Tongue (tissue), 2 donors: ENCODE measurements around the gene RGS10. TPM values are rescaled to one million over a fixed set of nuclear protein-coding genes. Genes with fewer than 3 reads are reported as not detected.
"Not testable (repeated sequence)": the region's sequence is repeated elsewhere in the genome, so short reads cannot be mapped to it uniquely, and the experiment has no call there.

Source experiments
- DNase-seq: peaks from one replicate; pipeline ENCODE4 v3.0.0-alpha.2; 2015
- total RNA-seq: library from RNA; depleted of rRNA; stranded (reverse); fragments of >200 nt; gene quantifications from one replicate; pipeline ENCODE4 v1.2.3, GENCODE V29; 2014

RGS10 gene, protein sequence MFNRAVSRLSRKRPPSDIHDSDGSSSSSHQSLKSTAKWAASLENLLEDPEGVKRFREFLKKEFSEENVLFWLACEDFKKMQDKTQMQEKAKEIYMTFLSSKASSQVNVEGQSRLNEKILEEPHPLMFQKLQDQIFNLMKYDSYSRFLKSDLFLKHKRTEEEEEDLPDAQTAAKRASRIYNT
- total RNA-seq = 30.3 TPM

DNA sequence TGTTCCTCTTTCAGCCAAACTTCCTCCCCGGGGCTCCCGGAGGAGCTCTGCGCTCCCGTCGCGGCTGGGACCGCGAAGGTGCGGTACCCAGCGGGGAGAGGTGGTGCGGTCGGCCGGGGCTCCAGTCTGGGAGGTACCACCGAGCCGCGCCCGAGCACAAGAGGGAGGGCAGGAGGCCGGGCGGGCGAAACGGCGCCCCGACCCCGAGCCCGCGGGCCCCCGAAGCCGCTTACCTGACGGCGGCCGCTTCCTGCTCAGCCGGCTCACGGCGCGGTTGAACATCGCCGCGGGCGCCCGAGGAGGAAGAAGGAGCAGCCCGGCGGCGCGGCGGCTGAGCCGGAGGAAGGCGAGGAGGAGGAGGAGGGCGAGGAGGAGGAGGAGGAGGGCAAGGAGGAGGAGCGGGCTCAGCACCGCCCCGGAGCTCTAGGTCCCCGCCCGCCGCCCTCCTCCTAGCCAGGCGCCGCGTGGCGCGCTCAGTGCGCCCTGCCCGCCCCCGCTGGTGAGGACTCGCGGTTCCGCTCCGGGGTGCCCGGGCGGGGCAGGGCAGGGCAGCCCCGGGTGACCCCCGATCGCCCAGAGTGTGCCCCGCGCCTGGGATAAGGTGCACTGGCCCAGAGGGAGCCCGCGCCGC, at the start of gene RGS10:
TSS of gene RGS10 (minus strand) at position 363 of the 631 bp plus-strand sequence. CDS start at position 282, 81 bp downstream.
- DNase-seq = peak; percentile 73

DNA sequence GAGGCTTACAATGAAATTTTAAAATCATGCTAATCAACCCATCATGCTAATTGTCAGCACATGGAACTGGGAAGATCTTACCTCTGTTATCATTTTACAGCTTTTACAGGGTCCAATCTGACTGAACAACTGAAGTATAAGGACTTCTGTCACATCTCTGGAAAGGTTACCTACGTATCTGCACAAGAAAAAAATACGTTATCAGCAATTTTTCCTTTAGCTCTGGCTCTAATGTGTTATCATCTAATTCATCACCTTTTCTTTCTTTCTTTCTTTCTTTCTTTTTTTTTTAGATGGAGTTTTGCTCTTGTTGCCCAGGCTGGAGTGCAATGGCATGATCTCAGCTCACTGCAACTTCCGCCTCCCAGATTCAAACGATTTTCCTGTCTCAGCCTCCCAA, 45.6 kb upstream of the RGS10 start:
- no peak for DNase-seq

DNA sequence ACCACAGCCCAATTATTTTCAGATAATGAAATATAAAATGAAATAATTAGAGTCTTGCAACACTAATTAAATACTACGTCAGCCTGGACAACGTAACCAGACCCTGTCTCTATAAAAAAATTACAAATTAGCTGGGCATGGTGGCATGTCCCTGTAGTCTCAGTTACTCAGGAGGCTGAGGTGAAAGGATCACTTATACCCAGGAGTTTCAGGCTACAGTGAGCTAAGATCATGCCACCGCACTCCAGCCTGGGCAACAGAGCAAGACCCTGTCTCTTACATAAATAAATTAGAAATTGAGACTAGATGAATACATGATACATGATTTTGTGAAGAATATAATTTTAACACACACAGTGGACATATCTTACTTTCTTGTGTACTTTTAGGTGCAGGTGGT, 35.8 kb upstream of the RGS10 start:
- DNase-seq = no peak

DNA sequence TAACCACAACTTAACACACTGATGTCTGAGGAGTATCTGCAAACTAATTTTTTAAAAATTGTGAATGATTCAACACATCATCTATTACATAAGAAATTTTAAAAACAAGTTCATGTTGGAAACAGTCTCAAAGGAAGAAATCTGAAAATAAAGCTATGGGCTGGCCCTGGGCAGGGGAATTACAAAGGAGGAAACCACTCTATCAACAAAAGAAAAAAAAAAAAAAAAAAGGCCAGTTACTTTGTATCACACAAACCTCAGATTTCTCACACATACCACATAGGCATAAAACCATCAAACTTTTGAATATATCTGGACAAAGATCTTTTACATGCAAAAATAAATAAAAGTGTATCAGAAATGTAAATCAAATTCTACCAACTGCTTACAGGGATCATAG, 33.5 kb upstream of the RGS10 start:
- DNase-seq = no peak

DNA sequence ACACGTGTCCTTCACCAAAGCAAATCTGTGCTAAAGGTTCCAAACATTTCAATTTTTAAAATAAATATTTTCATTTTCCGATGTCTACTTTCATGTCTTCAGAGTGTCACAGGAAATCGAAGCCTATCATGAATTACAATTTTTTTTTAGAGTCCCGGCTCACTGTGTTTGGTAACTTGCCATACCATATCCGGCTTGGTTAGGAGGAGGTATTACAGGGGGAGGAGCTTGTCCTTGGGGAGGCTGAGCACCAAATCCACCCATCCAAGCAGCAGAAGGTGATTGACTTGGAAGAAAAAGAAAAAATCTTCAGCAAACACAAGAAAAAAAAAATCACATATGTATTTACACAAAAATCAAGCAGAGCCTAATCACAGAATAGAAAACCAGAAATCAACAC, 33.0 kb upstream of the RGS10 start:
- no peak for DNase-seq

DNA sequence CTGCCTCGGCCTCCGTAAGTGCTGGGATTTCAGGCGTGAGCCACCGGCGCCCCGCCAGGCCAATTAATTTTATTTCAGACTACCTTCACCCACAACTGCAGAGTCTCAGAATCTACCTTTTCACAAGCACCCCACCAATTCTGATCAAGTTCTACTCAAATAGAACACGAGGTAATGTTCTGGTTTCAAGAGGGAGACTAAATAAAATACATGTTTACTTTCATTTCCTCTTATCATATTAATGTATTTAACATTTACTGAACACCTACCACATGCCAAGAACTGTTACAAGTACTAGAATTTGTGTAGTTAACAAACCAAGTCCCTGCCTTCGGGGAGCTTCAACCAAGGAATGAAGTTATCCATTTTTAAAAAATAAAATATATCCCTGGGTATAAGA, 25.5 kb upstream of the RGS10 start:
- DNase-seq = no peak

DNA sequence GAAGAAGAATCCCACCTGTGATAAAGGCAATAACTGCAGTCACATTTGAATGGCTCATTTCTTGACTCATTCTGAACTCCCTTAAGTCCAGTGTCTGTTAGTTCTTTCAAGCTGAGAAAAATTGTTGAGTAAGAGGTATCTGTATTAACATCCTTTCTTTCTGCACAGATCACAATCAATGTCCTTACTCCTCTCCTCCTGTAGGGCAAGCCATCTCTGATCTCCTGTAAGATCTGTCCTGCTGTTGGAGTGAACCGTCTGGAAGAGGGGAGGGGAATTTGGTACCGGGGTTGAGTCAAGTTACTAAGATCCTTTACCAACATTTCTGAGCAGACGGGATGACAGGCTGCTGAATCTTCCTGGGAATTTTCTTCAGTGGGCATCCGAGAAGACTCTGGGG, 19.6 kb upstream of the RGS10 start:
- no peak for DNase-seq

DNA sequence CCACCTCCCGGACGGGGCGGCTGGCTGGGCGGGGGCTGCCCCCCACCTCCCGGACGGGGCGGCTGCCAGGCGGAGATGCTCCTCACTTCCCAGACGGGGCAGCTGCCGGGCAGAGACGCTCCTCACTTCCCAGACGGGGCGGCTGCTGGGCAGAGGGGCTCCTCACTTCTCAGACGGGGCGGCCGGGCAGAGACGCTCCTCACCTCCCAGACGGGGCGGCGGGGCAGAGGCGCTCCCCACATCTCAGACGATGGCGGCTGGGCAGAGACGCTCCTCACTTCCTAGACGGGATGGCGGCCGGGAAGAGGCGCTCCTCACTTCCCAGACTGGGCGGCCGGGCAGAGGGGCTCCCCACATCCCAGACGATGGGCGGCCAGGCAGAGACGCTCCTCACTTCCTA, 17.0 kb upstream of the RGS10 start:
- not testable (repeated sequence) for DNase-seq

DNA sequence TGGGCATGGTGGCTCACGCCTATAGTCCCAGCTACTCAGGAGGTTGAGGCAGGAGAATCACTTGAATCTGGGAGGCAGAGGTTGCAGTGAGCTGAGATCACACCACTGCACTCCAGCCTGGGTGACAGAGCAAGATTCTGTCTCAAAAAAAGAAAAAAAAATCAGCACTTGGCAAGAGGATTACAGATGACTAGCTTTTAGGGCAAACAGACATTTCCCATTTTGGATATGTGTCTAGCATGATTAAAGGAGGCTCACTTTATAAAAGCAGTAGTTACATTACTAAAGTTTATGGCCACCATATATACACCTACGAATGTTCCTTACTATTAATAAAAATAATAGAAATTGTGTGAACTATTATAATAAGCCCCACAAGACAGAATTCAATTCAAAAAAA, 13.6 kb upstream of the RGS10 start:
- DNase-seq = not testable (repeated sequence)

DNA sequence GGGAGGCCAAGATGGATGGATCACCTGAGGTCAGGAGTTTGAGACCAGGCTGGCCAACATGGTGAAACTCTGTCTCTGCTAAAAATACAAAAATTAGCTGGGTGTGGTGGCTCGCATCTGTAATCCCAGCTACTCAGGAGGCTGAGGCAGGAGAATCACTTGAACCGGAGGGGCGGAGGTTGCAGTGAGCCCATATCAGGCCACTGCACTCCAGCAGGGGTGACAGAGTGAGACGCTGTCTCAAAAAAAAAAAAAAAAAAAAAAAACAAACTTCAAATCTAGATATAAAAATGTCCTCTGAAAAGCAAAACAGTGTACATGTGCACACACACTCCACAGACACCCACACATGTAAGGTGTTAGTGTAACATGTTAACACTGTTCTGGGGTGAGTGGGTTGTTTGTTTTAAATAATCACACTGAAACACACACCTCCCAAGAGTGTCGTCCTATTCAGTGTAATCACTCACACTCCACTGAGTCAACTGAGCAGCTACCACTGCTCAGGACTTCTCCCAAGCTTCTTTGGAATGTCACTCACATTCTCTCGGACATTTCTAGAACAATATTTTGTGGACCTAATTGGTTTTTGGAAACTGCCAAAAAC, 12.8 kb upstream of the RGS10 start:
- no peak for DNase-seq

DNA sequence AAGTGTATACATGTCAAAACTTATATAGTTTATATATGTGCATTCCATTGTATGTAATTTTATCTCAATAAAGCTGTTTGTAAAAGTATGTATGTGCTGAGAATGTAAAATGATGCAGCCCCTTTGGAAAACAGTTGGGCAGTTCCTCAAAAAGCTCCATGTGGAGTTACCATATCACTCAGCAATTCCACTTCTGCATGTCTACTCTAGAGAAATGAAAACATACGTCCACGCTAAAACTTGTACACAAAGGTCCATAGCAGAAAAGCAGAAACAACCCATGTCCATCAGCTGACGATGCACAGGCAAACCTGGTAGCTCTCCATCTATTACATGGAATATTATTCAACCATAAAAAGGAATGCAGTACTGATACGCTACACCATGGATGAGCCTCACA, 8.3 kb upstream of the RGS10 start:
- DNase-seq = no peak

DNA sequence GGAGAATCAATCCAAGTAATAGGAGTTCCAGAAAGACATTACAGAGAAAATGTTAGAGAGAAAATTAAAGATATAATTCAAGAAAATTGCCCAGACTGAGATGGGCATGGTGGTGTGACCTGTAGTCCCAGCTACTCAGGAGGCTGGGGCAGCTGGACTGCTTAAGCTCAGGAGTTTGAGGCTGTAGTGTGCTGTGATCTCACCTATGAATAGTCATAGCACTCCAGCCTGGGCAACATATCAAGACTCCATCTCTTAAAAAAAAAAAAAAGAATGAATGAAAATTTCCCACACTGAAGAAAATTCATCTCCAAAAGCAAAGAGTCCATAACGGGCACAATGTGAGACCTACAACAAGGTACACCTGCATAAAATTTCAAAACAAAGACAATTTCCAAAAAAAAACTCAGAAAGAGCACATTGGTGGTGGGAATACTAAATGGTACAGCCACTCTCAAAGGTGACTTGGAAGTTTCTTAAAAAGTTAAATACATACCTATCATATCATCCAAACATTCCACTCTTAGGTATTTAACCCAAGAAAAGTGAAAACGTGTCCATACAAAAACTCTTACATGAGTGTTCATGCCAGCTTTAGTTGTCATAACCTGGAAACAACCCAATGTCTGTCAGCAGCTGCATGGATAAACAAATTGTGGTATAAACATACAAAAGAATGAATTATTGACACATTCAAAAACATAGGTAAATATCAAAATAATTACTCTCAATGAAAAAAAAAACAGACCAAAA, 6.9 kb upstream of the RGS10 start:
- DNase-seq = no peak

DNA sequence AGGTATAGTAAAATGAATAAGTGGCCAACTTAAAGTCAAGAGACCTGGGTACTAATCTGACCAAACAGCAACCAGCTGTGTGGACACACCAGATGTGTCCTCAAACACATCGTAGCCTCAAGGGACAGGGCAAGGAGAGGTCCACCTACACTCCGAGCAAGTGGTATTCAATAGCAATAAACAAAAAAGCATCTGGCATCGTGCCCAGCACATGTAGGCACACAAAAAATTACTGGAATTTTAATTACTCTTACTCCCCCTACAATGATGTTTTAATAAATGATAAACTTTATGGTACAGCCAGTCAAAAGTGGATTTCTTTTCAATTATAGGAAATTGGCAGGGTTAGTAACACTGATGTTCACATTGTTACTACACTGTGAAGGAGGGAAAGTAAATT, 3.5 kb upstream of the RGS10 start:
- no peak for DNase-seq

DNA sequence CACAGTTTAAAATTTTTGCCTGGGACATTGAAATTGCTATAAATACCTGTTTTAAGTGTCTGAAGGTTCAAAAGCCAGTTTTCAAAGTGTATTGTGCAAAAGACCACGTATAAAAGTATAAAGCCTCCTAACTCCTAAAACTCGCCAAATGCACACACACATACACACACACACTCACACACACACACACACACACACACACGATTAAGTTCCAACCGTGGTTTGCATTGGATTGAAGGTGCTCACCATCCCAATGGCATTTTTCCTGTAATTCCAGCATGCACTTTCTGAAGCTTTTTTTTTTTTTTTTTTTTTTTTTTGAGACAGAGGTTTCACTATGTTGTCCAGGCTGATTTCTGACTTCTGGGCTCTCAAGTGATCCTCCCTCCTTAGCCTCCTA, 2.8 kb upstream of the RGS10 start:
- DNase-seq = no peak

DNA sequence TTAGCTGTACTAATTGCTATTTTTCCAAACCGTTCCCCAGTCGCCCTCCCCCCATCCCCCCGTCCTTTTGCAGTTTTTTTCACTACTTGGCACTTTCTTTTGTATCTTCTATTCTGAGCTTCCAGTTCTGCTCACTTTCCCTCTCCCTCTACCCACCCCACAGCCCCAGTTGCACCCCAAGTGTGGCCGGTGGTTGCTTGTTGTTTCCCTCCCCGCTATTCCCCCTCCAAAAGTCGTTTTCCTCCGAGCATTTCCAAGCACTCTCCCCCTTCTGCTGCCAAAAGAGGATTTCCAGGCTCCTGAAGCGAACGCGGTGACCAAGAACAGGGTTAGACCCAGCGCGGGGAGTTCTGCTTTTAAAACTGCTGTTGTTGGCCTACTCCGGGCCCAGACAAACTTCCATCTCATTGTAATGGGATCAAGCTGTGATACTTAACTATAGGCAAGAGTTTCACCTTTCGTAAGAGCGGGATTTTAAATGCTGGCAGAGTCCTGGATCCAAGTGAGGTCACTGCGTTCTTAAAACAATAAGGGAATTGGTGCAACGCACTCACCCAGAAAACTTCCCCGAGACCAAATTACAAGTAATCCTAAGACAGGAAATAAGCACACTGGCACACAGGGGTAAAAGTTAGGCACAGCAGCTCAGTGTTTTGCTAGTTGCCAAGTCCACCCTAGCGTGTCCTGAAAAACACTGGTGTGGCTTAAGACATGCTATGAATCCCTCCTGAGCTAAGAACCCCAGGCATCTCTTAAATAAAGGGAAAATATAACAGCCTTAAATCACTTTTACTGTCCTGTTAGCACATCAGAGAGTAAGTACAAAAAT, 1.5 kb upstream of the RGS10 start:
- DNase-seq = peak; percentile 56

DNA sequence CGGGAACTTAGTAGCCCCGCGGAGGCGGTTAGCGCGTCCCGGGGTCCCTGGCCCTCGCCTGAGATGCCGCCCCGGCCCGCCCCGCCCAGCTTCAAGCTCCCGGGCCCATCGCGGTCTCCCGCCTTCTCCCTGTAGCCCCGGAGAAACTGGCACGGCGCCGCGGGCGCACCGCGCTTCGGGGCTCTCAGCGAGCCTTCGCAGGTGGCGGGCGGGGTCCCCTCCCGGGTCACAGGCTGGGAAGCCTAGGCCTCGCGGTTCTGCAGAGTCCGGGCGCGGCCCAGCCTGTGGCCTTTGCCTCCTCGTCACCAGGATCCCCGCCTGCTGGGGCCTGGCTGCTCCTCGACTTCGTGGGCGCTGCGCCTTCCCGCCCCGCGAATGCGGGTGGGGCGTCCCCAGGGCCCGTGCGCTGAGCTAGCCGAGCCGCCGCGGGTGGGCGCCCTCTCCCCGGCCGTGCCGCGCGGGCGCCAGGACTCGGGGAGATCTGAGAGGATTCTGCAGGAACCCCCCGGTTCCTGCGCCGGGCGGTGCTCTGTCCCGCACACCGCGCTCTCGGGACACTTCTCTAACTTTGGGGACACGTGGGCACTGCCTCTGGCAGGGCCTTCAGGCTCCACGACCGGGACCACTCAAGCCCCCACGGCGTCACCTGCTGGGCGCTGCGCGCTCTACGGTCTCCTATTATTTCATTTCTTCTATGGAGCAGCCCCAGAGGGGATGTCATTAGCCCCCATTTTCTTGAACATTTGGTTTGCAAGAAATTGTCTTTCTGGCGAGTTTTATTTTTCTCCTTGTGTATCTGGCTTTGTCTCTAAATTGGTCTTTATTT, 682 bp upstream of the RGS10 start:
- peak; percentile 77 for DNase-seq

DNA sequence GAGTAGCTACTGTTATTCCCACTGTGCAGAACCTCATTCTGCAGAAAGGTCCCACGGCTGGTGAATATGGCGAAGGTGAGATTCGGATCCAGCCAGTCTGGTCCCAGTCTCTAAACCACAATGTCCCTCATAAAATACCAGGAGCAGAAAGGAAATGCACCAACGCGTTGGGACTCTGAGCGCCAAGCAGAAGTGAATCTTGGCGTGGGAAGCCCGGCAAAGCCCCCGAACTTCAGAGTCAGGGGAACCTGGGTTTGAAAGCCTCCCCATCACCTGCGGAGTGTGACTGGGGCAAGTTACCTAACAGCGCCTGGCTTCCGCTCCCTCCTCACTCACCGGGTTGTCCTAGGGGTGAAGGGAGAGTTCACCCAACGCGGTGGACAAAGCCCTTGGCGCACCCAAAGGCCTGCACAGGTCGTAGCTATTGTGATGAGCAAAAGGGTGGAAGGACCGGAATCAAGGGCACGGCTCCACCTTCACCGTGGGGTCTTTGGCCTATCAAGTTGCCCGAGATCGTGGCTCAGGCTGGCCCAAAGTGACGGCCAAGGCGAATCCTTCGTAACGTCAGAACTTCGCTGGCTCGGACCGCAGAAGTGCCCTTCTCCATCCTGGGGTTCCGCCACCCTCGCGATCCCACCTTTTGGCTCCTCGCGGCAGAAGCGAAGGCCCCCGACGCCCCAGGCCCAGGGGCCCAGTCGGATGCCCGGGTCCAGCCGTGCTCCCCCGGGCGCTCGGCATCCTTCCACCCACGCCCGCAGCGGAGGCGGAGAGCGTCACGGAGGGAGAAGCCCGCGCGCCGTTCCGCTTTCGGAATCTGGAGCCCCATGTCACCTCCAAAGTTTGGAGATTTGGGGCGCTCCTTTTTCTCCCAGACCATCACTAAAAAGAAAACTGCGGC, 811 bp downstream of the RGS10 start:
- DNase-seq = no peak

DNA sequence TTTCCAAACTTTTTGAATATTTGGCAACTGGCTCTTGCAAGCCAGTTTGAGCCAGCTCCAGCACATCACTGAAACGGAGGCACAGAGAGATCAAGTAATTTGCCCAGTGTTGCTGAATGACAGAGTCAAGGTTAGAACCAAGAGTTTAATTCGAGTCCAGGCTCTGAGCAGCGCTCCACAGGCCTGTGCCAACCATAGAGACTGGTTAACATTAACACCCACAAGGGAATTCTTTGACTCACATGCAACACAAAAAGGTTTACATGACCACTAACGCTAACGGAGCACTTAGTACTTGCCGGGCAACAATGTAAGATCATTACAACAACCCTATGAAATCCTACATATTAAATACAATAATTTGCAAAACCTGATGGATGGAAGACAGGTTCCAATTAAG, 1.5 kb downstream of the RGS10 start:
- no peak for DNase-seq

DNA sequence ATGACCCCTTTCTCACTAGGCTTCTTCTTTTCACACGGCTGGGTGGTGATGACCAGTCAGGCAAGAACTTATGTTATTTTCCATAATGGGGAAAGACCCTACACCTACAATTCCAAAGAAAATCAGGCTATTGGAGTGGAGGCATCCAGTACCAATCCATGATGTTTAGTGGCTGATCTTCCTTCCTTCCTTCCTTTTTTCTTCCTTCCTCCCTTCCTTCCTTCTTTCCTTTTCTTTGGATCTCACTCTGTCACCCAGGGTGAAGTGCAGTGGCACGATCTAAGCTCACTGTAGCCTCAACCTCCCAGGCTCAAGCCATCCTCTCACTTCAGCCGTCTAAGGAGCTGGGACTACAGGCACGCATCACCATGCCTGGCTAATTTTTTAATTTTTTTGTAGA, 2.5 kb downstream of the RGS10 start:
- DNase-seq = no peak

DNA sequence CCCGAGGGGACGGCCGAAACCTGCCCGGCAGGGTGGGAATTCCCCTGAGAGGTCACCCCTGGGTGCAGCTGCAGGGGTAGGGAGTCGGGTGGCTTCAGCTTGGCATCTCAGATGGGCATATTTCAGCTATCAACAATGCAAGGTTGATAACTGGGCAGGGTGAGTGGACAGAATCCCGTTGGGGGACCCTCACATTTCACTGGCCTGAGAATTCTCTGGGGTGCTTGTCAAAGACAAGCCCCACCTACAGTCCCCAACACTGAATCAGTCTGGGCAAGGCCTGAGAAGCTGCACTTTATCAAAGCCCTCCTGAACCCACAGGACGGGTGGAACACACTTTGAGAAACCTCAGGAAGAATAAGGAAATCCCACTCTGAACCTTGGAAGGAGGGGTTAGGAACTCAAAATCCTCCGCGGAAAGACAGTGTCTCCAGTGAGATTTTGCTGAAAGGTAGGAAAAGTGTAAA, 3.1 kb downstream of the RGS10 start:
- no peak for DNase-seq
